H7 (cell line): Measurements from ENCODE around the gene GLOD4. TPM values are rescaled to one million over a fixed set of nuclear protein-coding genes. Genes with fewer than 3 reads are reported as not detected.
"Not testable (repeated sequence)": the region's sequence is repeated elsewhere in the genome, so short reads cannot be mapped to it uniquely, and the experiment has no call there.

Experiments
- DNase-seq: peaks from one replicate; pipeline ENCODE4 v3.0.0; 2012
- H3K27me3 ChIP-seq: 2 replicates; pipeline ENCODE4 v1.6.0; 2011; ENCODE audit warnings: mild to moderate bottlenecking, low read length; ENCODE audit not compliant: control insufficient read depth, insufficient read depth
- H3K36me3 ChIP-seq: replicated peaks from 2 replicates; pipeline ENCODE4 v1.5.1; 2011; ENCODE audit warnings: low read length; ENCODE audit not compliant: control insufficient read depth, insufficient read depth
- H3K4me3 ChIP-seq: 2 replicates; pipeline ENCODE4 v1.5.1; 2011; ENCODE audit warnings: low read depth, mild to moderate bottlenecking, control low read depth, low read length, moderate library complexity; ENCODE audit not compliant: insufficient read depth
- total RNA-seq: library from RNA; depleted of rRNA; stranded (reverse); fragments of >200 nt; shearing (Covaris generic); gene quantifications from 2 replicates; pipeline ENCODE4 v1.2.3, GENCODE V29; 2014

The GLOD4 gene
- total RNA-seq, 1 experiment from 2014 or later, result 60.8 TPM

DNA sequence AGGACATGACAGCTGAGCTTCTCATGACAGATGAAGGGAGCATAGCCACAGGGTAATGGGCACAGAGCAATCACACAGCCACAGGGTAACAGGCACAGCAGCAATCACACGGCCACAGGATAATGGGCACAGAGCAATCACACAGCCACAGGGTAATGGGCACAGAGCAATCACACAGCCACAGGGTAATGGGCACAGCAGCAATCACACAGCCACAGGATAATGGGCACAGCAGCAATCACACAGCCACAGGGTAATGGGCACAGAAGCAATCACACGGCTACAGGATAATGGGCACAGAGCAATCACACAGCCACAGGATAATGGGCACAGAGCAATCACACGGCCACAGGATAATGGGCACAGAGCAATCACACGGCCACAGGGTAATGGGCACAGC lies 33.5 kb downstream of the GLOD4 start:
- not testable (repeated sequence) for H3K4me3 ChIP-seq, H3K27me3 ChIP-seq, DNase-seq
- peaks cover 35% of the 10 kb centered on the region for H3K36me3 ChIP-seq

DNA sequence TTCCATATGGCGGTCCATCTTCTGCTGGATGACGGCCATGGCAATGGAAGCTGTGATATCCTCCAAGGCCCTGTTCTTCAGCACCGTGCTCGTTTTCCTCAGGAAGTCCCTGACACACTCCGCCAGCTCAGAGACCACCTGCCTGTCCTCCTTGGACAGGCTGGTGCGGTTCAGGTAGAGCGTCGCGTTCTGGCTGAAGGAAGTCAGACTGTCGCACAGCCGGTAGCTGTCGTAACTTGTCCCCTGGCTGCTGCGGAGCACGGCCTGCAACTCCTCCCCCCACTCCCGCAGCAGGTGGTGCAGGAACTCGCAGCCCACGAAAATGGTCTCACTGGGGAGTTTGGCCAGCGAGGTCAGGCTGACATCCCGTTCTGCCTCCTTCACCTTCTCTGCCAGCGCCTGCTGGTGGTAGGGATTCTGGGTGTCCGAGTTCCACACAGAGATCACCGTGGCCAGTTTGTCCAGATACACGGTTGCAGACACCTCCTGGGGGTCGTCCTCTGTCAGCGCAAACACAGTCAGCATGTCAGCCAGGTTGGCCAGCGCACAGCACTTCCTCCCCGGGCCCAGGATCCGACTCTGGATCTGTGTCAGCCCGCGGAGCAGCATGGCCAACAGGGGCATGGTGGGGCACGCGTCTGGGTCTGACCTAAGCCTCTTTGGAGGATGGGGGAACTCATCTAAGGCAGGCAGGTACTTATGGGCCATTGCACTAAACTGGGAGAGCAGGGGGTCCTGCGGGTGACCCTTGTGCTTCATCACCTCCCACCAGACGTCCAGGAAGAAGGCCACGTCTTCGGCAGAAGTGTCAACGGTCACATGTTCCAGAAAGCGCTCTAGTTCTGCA lies 35.1 kb downstream of the GLOD4 start:
- Histone ChIP-seq H3K36me3 (peaks cover 35% of the 10 kb centered on the region), H3K4me3 (no peak overlapping the region), H3K27me3 (no peaks in the 10 kb centered on the region)
- DNase-seq, result no peak

DNA sequence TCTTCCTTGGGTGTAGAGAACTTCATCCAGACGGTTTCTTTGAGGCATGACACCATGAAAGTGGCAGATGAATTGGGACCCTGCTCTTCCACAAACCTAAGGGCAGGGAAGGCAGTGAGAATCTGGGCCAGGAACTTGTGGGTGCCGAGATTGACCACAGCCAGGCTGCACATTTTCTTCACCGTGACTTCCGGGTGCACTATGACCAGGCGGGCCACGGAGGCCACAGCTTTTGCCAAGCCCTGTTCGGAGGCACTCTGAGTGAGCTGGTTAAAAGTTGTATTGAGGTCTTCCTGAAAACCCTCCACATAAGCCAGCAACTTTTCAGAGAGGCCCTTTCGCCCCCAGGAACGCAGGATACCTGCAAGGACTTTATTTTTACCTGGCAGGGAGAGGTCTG lies 35.9 kb downstream of the GLOD4 start:
- DNase-seq, result no peak
- Histone ChIP-seq H3K4me3 (no peak overlapping the region), H3K36me3 (peaks cover 37% of the 10 kb centered on the region), H3K27me3 (no peaks in the 10 kb centered on the region)

DNA sequence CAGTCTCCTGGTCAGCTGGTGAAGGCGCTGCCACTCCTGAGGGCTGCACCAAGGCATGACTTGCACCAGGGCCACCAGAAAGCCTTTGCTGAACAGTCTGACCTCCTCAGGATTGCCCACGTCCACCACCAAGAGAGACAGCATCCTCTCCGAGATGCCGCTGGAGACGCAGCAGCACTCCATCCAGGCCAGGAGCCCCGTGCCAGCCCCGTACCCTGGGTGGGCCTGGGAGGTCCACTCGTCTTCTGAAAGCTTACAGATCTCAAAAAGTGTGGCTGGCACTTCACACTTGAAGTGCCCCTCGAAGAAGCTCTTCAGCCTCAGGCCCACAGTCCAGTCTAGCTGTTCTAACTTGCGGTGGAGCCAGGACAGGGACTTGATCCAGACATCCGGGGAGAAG lies 36.7 kb downstream of the GLOD4 start:
- Histone ChIP-seq H3K27me3 (no peaks in the 10 kb centered on the region), H3K36me3 (peaks cover 42% of the 10 kb centered on the region), H3K4me3 (no peak overlapping the region)
- no peak for DNase-seq

DNA sequence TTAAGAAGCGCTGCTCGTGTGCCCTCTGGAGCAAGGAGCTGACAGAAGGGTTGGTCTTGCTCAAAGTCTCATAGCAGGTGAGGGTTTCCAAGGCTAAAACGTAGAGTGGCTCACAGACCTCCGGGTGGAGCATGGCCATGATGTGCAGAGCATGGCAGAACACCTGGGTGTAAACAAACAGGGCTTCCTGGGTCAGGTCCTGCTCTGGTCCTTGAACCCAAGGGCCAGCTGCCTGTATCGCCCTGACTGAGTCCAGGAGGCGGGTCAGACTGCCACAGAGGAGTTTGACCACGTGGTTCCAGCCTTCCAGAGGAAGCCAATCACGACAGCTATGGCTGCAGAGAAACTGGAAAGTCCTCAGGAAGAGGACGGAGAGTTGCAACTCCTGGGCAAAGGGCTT lies 37.1 kb downstream of the GLOD4 start:
- H3K4me3 ChIP-seq, result no peak overlapping the region
- peaks cover 44% of the 10 kb centered on the region for H3K36me3 ChIP-seq
- no peaks in the 10 kb centered on the region for H3K27me3 ChIP-seq
- DNase-seq, result no peak

DNA sequence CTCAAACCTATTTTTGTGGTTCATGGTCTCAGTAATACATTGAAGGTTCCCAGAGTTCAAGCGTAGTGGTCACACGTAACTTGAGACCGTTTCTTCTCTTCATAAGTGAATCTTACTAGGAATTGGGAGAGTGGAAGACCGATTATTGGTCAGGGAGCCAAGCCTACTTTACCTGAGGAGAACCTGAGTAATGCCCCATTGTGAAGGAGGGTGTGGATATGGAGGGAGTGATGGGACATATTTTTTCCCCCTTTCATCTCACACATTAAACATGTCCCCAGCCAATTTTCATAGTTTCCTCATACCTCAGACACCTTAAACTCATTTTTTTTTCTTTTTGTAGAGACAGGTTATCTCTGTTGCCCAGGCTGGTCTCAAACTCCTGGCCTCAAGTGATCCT lies 38.9 kb downstream of the GLOD4 start:
- H3K36me3 ChIP-seq, result peaks cover 48% of the 10 kb centered on the region

DNA sequence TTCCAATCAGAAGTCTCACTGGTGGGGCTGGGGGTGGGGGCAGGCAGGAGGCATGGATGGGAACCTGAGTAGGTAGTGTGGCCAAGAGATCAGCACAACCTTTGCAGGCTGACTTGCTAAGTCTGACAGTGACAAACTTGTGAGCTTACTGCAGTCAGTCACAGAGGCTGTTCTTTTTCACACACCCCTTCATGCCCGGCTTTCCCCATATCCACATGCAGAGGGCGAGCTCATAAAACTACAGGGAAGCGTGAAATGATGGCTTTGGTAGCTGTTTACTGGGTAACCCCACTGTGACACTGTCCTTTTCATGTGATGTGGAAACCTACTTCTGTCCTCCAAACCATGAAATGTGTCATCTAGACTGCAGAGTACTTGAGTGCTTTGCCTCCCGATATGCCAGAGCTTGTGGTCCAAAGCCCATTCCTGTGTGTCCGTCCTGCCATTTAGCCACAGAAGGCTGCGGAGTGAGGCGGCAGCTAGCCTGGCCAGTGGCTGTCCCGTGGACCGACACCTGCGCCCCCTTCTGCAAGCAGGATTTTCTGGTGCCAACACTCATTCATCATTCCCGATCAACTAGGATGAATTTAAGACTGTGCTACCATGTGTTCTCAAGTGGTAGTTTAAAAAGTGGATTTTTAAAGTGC lies 39.8 kb downstream of the GLOD4 start:
- no peak overlapping the region for H3K4me3 ChIP-seq
- H3K27me3 ChIP-seq, result no peaks in the 10 kb centered on the region
- peaks cover 40% of the 10 kb centered on the region for H3K36me3 ChIP-seq
- no peak for DNase-seq

More for the DNA sequence above, 38.9 kb downstream of the GLOD4 start:
- no peak overlapping the region for H3K4me3 ChIP-seq
- no peaks in the 10 kb centered on the region for H3K27me3 ChIP-seq
- no peak for DNase-seq

DNA sequence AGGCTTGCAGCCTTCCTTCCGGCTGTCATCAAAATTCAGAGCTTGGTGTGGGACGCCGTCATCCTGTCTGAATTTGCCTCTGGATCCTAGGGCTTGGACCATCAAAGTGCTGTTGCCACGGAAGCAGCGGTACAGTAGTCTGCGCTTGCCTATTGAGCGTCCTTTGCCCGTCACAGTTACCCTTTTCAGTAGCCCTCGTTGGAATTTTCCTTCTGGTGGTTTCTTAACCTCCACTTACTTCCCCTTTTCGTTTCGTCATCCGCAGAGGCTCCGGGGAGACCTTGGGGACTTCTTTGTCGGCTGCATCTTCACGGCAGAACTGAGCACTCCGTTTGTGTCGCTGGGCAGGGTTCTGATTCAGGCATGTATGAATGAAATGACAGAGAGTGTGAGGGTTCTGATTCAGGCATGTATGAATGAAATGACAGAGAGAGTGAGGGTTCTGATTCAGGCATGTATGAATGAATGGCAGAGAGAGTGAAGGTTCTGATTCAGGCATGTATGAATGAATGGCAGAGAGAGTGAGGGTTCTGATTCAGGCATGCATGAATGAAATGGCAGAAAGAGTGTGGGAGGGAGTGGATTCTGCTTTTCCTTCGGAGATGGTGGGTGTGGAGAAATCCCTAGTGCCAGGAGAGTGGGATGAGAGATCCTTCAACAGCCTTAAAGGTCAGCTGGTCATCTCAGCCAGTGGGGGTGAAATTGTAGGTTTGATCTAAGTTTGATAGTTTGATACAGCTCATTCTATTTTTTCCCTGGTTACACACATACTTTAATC lies 41.7 kb downstream of the GLOD4 start:
- no peaks in the 10 kb centered on the region for H3K27me3 ChIP-seq
- peaks cover 24% of the 10 kb centered on the region for H3K36me3 ChIP-seq
- DNase-seq, result peak; percentile 2
- H3K4me3 ChIP-seq, result no peak overlapping the region

DNA sequence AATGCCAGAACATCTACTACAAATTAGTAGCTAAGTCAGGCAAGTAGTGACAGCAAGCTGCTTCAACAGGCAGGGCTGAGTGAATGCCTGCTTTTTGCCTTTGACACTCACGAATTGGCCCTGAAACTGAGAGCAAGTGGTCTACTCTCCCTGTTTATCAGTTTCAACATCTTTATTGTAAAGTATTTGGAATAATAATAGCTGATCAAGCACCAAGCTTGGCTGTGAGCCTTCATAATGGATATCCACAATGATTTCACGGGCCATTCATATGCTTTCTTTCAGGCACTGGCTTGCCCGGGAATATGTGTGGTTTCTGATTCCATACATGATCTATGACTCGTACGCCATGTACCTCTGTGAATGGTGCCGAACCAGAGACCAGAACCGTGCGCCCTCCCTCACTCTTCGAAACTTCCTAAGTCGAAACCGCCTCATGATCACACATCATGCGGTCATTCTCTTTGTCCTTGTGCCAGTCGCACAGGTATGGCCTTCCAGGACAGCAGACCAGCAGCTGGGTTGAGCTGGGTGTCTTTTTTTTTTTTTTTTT lies 44.4 kb downstream of the GLOD4 start:
- Histone ChIP-seq H3K4me3 (no peak overlapping the region), H3K36me3 (peaks cover 14% of the 10 kb centered on the region), H3K27me3 (peaks cover 3% of the 10 kb centered on the region)
- DNase-seq, result no peak

DNA sequence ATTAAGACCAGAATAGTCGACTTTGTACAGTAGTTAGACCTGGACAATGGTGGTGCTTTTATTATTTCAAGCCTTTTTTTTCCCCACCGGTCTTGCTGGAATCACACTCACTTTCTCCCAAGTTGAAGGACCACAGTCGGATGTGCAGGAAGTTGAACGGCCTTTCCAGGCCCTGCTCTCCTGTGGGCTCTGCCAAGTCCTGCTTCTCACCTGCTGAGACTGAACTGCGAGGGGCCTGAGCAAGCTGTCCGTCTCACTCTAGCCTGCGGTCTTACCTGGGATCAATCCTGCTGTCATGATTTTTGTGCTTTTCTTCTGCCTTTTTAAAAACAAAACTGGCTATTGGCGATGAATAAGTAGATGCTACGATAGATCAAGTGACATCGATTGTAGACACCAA lies 48.3 kb downstream of the GLOD4 start:
- DNase-seq, result no peak
- Histone ChIP-seq H3K4me3 (peak overlapping the region; percentile 66), H3K36me3 (peaks cover 5% of the 10 kb centered on the region; the same call in 1 of the 2 replicates), H3K27me3 (peaks cover 3% of the 10 kb centered on the region)

DNA sequence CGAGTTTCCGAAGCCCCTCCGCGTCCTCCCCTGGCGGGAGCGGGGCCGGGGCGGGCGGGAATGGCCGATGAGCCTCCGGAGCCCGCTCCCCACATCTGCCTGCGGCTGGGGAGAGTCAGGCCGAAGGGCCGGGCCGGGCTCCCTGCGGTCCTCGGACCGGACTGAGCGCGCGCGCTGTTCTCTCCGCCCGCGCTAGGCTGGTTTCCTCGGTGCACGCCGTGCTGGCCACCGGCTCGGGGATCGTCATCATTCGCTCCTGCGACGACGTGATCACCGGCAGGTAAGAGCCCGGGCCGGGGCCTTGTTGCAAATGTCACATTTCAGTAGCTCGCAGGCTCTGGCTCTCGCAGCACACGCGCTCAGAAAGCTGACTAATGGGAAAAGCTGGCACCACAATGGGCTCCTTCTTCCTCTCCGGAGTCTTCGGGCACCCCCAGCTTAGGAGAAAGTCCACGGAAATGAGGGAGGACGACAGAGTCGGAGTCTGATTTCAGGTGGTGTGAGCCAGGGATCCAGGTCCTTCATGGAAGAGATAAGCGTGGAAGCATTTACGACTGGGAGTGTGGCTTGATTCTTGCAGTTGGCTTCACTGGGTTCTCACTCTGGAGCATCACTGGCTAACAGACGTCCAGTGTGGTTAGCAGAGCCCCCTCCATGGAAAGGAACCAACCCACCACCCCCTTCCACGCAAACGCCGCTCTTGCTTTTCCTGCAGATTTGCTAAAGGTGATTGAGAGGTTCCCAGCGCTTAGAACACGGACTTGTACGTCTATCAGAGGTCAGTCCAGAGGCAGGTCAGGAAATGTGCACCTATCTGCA lies 49.0 kb downstream of the GLOD4 start:
- Histone ChIP-seq H3K36me3 (peaks cover 1% of the 10 kb centered on the region; the same call in 1 of the 2 replicates), H3K27me3 (peaks cover 3% of the 10 kb centered on the region), H3K4me3 (peak overlapping the region; percentile 66)
- DNase-seq, result no peak

DNA sequence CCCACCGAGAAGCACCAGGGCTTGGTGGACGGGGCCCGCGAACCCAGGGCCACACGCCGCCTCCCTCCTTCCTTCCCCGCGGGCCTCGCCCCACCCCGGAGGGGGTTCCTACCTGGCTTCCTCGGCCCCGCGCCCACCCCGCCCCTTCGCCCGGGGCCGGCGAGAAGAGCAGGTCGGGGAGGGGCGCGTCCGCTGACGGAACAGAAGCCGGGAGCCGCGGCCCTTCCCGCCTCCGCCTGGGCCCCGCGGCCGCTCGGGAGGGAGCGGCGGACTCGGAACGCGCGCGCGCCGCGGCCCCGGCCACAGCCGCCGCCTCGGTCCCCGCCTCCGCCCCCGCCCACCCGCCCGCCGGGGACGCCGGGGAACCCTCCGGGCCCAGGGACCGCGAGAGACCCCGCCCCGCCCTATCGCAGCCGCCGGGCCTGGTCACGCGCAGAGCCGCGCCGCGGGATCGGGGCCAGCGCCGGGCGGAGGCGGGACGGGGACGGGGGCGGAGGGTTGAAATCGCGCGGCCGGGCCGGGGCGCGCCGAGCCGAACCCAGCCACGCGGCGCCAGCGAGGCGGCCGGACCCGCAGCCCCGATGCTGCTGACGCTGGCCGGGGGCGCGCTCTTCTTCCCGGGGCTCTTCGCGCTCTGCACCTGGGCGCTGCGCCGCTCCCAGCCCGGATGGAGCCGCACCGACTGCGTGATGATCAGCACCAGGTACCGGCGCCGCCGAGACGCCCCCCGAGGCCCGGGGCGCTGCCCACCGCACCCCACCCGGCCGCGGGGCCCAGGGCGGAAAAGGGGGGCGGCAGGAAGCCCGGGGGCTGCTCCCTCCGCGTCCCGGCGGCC lies 49.8 kb downstream of the GLOD4 start, which contains the start of gene TLCD3A:
Gene TLCD3A, plus strand, starts transcription at position 530 of the 835 bp plus-strand sequence. Its CDS starts 52 bp downstream, at position 582.
- H3K4me3 ChIP-seq, result peak within 1 kb of the TSS; percentile 77
- H3K36me3 ChIP-seq, result no peaks in the 10 kb centered on the region; the same call in 1 of the 2 replicates
- DNase-seq, result peak; percentile 94
- peaks cover 3% of the 10 kb centered on the region for H3K27me3 ChIP-seq

DNA sequence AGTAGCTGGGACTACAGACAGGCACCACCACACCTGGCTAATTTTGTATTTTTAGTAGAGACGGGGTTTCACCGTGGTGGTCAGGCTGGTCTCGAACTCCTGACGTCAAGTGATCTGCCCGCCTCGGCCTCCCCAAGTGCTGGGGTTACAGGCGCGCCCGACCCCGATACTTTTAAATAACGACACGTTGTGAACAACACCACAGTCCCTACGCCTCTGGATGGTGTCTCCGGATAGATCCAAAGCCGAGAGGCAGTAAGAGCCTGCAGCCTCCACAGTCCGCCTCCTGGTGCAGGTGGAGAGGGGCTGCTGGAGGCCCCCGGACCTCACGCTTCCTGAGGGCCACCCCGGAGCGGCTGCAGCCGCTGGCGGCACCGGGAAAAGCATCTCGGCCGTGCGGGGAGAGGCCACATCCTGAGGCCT lies 50.4 kb downstream of the GLOD4 start:
- H3K36me3 ChIP-seq, result no peaks in the 10 kb centered on the region; the same call in 1 of the 2 replicates
- H3K4me3 ChIP-seq, result peak overlapping the region; percentile 77
- no peak for DNase-seq
- peaks cover 3% of the 10 kb centered on the region for H3K27me3 ChIP-seq
